ENCODE results near the gene AKR1C8. TPM values are rescaled to one million over a fixed set of nuclear protein-coding genes. Genes with fewer than 3 reads are reported as not detected.
"Not testable (repeated sequence)": the region's sequence is repeated elsewhere in the genome, so short reads cannot be mapped to it uniquely, and the experiment has no call there.

AKR1C8 gene
- total RNA-seq, 1 donor from 2014 or later, result not detected

DNA sequence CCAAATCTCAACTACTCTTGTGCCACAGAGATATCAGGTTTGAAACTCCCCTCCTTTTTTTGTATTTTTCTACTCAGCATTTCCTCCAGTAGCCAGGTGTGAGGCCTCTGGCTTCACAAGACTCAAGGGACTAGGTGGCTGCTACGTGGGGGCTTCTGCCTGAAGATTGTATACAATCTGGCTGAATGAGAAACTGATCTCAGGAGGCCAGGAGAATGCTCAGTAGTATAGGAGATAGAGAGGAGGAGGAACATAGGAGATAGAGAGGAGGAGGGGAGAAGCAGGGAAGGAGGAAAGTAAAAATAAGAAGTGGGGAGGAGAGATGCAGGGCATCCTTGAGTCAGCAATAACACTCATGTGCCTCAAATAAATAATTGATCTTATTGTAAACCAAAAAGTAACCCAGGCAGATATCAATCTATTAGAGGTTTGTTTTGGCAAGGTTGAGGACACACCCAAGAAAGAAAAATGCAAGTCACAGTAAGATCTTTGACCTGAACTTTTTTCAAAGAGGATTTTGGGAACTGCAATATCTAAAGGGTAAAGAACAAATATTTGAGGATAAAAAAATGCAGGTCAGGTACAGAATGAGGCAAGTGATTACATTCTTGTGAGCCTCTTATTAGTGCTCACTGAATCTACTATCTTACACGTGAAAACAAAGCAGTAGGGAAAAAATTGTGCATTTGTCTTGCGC lies 36.8 kb downstream of the AKR1C8 start:
- intact Hi-C loops (cut with micrococcal nuclease), result no loop called here

DNA sequence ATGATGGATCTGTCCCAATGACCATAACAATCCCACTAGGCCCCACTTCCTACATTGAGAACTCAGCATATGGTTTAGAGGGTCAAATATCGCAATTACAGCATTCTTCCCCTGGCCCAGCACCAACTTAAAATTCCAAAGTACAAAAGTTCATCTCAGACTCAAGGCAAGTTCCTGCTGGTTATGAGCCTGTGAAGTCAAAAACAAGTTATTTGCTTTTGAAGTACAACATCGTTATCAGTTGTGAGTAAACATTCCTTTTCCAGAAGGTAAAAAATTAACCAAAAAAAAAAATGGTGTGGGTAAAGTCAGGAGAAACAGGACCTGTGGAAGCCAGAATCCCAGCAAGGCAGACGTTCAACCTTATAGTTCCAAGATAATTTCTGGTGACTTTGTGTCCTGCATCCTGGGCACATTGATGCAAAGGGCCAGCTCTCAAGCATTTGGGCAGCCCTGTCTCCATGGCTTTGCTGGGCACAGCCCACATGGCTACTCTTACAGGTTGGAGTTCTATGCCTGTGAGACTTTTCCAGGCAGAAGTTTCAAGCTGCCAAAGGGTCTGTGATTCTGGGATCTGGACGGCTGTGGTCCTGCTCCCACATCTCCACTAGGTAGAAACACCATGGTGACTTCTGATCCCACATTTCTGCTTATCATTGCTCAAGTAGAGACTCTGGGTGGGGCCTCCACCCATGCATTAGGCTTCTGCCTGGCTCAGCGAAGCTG lies 37.5 kb downstream of the AKR1C8 start:
- Mint-ChIP-seq H3K9me3 (peaks cover 18% of the 10 kb centered on the region), H3K27ac (no peak overlapping the region), H3K27me3 (no peaks in the 10 kb centered on the region), H3K4me3 (no peak overlapping the region), H3K36me3 (ENCODE audit: low read depth) (no peaks in the 10 kb centered on the region), H3K4me1 (no peaks in the 10 kb centered on the region)
- no peak for DNase-seq
- intact Hi-C loops (cut with micrococcal nuclease), result no loop called here

More for the DNA sequence above, 36.8 kb downstream of the AKR1C8 start:
- no peaks in the 10 kb centered on the region for H3K36me3 Mint-ChIP-seq (ENCODE audit: low read depth)
- H3K4me1 Mint-ChIP-seq, result no peaks in the 10 kb centered on the region
- H3K27me3 Mint-ChIP-seq, result no peaks in the 10 kb centered on the region
- no peak overlapping the region for H3K4me3 Mint-ChIP-seq
- peaks cover 15% of the 10 kb centered on the region for H3K9me3 Mint-ChIP-seq
- DNase-seq, result no peak
- no peak overlapping the region for H3K27ac Mint-ChIP-seq

DNA sequence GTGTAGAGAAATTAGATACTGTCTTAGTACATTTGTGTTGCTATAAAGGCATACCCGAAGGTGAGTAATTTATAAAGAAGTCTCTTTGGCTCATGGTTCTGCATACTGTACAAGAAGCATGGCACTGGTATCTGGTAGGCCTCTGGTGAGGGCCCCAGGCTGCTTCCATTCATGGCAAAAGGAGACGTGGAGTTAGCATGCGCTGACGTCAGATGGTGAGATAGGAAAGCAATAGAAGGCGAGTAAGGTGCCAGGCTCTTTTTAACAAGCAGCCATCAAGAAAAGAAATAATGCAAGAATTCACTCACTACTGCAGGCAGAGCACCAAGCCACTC lies 38.1 kb downstream of the AKR1C8 start:
- no peaks in the 10 kb centered on the region for H3K27me3 Mint-ChIP-seq
- H3K36me3 Mint-ChIP-seq (ENCODE audit: low read depth), result no peaks in the 10 kb centered on the region
- no peak overlapping the region for H3K27ac Mint-ChIP-seq
- DNase-seq, result no peak
- no peaks in the 10 kb centered on the region for H3K4me1 Mint-ChIP-seq
- intact Hi-C loops (cut with micrococcal nuclease), result no loop called here
- peaks cover 23% of the 10 kb centered on the region for H3K9me3 Mint-ChIP-seq
- no peak overlapping the region for H3K4me3 Mint-ChIP-seq

- Mint-ChIP-seq H3K4me3 (no peak overlapping the region), H3K4me1 (no peaks in the 10 kb centered on the region), H3K36me3 (ENCODE audit: low read depth) (no peaks in the 10 kb centered on the region), H3K27me3 (no peaks in the 10 kb centered on the region), H3K27ac (no peak overlapping the region), H3K9me3 (peaks cover 23% of the 10 kb centered on the region)
- intact Hi-C loops (cut with micrococcal nuclease), result no loop called here
- DNase-seq, result no peak
Observed at GRCh38 chr10:5143137-5143536, 41.8 kb downstream of the AKR1C8 start.

GRCh38 chr10:5142199-5142598 lies 42.8 kb downstream of the AKR1C8 start:
- intact Hi-C loops (cut with micrococcal nuclease), result no loop called here
- Mint-ChIP-seq H3K4me3 (no peak overlapping the region), H3K27ac (no peak overlapping the region), H3K4me1 (no peaks in the 10 kb centered on the region), H3K9me3 (peaks cover 30% of the 10 kb centered on the region), H3K36me3 (ENCODE audit: low read depth) (no peaks in the 10 kb centered on the region), H3K27me3 (no peaks in the 10 kb centered on the region)
- DNase-seq, result no peak

DNA sequence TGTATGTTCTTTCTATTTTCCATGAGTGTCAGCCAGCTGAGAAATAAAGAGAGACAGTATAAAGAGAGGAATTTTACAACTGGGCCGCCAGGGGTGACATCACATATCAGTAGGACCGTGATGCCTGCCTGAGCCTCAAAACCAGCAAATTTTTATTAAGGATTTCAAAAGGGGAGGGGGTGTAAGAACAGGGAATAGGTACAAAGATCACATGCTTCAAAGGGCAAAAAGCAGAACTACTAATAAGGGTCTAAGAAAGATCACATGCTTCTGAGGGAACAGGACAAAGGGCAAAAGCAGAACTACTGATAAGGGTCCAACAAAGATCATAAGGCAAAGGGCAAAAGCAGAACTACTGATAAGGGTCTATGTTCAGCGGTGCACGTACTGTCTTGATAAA lies 47.3 kb downstream of the AKR1C8 start:
- H3K27ac Mint-ChIP-seq; H3K4me1 Mint-ChIP-seq; H3K27me3 Mint-ChIP-seq; intact Hi-C loops (cut with micrococcal nuclease); DNase-seq; H3K4me3 Mint-ChIP-seq; H3K36me3 Mint-ChIP-seq (ENCODE audit: low read depth): not testable (repeated sequence)
- H3K9me3 Mint-ChIP-seq, result peaks cover 23% of the 10 kb centered on the region

DNA sequence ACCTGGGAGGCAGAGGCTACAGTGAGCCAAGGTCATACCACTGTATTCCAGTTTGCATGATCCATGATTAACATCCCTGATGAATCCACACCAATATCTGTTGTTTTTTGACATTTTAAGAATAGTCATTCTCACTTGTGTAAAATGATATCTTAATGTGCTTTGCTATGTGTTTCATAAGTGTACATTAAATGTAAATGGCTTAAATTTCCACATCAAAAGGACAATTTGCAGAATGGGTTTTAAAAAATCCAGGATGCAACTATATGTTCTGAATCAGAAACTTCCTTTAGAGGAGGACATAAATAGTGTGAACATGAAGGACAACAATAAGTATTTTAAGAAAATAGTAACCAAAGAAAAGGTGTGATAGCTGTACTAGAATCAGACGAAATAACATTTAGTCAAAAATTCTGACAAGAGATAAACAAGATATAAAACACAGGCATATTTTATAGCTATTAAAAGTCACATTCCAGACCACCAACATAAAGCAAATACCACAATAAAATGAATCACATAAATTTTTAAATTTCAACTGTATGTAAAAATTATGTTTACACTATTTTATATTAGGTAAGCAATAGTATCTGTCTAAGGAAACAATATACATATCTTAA lies 48.4 kb downstream of the AKR1C8 start:
- Mint-ChIP-seq H3K27me3 (no peaks in the 10 kb centered on the region), H3K4me1 (no peaks in the 10 kb centered on the region), H3K36me3 (ENCODE audit: low read depth) (no peaks in the 10 kb centered on the region), H3K9me3 (peaks cover 17% of the 10 kb centered on the region), H3K4me3 (no peak overlapping the region), H3K27ac (no peak overlapping the region)
- no peak for DNase-seq
- intact Hi-C loops (cut with micrococcal nuclease), result no loop called here

GRCh38 chr10:5135581-5135980 lies 49.4 kb downstream of the AKR1C8 start:
- no peaks in the 10 kb centered on the region for H3K27me3 Mint-ChIP-seq
- intact Hi-C loops (cut with micrococcal nuclease), result no loop called here
- no peak overlapping the region for H3K27ac Mint-ChIP-seq
- no peak overlapping the region for H3K4me3 Mint-ChIP-seq
- no peaks in the 10 kb centered on the region for H3K36me3 Mint-ChIP-seq (ENCODE audit: low read depth)
- no peak for DNase-seq
- no peaks in the 10 kb centered on the region for H3K4me1 Mint-ChIP-seq
- peaks cover 17% of the 10 kb centered on the region for H3K9me3 Mint-ChIP-seq

GRCh38 chr10:5125315-5126044 lies 59.5 kb downstream of the AKR1C8 start:
- DNase-seq, result no peak
- intact Hi-C loops (cut with micrococcal nuclease), result no loop called here
- H3K27ac Mint-ChIP-seq, result no peak overlapping the region
- no peaks in the 10 kb centered on the region for H3K36me3 Mint-ChIP-seq (ENCODE audit: low read depth)
- H3K4me3 Mint-ChIP-seq, result no peak overlapping the region
- H3K4me1 Mint-ChIP-seq, result no peaks in the 10 kb centered on the region
- H3K27me3 Mint-ChIP-seq, result peaks cover 2% of the 10 kb centered on the region
- H3K9me3 Mint-ChIP-seq, result peaks cover 4% of the 10 kb centered on the region

- no peak overlapping the region for H3K27ac Mint-ChIP-seq
- intact Hi-C loops (cut with micrococcal nuclease), result no loop called here
- no peaks in the 10 kb centered on the region for H3K27me3 Mint-ChIP-seq
- no peaks in the 10 kb centered on the region for H3K36me3 Mint-ChIP-seq (ENCODE audit: low read depth)
- H3K9me3 Mint-ChIP-seq, result peaks cover 4% of the 10 kb centered on the region
- no peak for DNase-seq
- H3K4me3 Mint-ChIP-seq, result no peak overlapping the region
- H3K4me1 Mint-ChIP-seq, result no peaks in the 10 kb centered on the region
Observed at GRCh38 chr10:5123886-5124285, 61.1 kb downstream of the AKR1C8 start.

DNA sequence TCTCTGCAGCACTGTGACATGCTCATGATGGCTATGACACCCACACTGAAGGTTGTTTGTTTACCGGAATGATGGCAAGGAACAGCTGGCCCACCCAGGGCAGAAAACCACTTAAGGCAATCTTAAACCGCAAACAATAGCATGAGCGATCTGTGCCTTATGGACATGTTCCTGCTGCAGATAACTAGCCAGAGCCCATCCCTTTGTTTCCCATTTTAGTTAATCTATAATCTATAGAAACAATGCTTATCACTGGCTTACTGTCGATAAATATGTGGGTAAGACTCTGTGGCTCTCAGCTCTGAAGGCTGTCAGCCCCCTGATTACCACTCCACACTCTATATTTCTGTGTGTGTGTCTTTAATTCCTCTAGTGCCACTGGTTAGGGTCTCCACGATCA lies 65.0 kb downstream of the AKR1C8 start:
- H3K4me3 Mint-ChIP-seq; H3K9me3 Mint-ChIP-seq; intact Hi-C loops (cut with micrococcal nuclease); DNase-seq; H3K36me3 Mint-ChIP-seq (ENCODE audit: low read depth); H3K27me3 Mint-ChIP-seq; H3K4me1 Mint-ChIP-seq; H3K27ac Mint-ChIP-seq: not testable (repeated sequence)

GRCh38 chr10:5117026-5117425 lies 67.9 kb downstream of the AKR1C8 start:
- intact Hi-C loops (cut with micrococcal nuclease), result no loop called here
- no peak for DNase-seq
- H3K4me3 Mint-ChIP-seq, result no peak overlapping the region
- H3K4me1 Mint-ChIP-seq, result no peaks in the 10 kb centered on the region
- H3K27me3 Mint-ChIP-seq, result no peaks in the 10 kb centered on the region
- H3K36me3 Mint-ChIP-seq (ENCODE audit: low read depth), result no peaks in the 10 kb centered on the region
- H3K27ac Mint-ChIP-seq, result no peak overlapping the region
- peaks cover 8% of the 10 kb centered on the region for H3K9me3 Mint-ChIP-seq

DNA sequence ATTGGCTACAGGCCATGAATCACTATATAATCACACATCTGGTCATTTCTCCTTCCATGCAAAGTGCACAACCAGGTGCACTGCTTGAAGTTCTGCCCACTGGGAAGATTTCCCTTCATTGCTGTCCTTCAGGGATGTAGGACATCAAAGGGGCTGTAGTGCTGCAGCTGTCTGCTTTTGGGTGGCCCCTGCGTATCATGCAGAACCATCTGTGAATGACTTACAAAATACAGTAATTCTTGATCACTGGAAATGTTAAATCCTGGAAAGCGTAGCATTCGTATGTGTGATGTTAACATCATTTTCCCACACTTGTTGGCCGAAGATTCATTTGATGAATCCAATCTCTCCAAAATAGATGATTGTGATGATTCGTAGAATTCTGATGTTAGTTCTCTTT lies 68.3 kb downstream of the AKR1C8 start:
- no peak overlapping the region for H3K27ac Mint-ChIP-seq
- intact Hi-C loops (cut with micrococcal nuclease), result no loop called here
- DNase-seq, result no peak

GRCh38 chr10:5109861-5110260 lies 75.1 kb downstream of the AKR1C8 start:
- H3K4me3 Mint-ChIP-seq; intact Hi-C loops (cut with micrococcal nuclease); H3K4me1 Mint-ChIP-seq; H3K27me3 Mint-ChIP-seq; H3K9me3 Mint-ChIP-seq; DNase-seq; H3K36me3 Mint-ChIP-seq (ENCODE audit: low read depth); H3K27ac Mint-ChIP-seq: not testable (repeated sequence)

More for the DNA sequence above, 68.3 kb downstream of the AKR1C8 start:
- H3K27me3 Mint-ChIP-seq, result no peaks in the 10 kb centered on the region
- H3K9me3 Mint-ChIP-seq, result peaks cover 8% of the 10 kb centered on the region
- H3K4me1 Mint-ChIP-seq, result no peaks in the 10 kb centered on the region
- H3K36me3 Mint-ChIP-seq (ENCODE audit: low read depth), result no peaks in the 10 kb centered on the region
- H3K4me3 Mint-ChIP-seq, result no peak overlapping the region

Measured in activated CD4-positive, alpha-beta T cell treated with anti-CD3 and anti-CD28 coated beads, Interleukin-2, amount 10 ng/mL, durations not matched to agents 24 days and 14 days (primary cell).